ENCODE results near the gene GAP43. TPM values are rescaled to one million over a fixed set of nuclear protein-coding genes. Genes with fewer than 3 reads are reported as not detected.

The GAP43 gene
- total and polyA plus RNA-seq, 2 donors, result 0.42 to 0.68 TPM

DNA sequence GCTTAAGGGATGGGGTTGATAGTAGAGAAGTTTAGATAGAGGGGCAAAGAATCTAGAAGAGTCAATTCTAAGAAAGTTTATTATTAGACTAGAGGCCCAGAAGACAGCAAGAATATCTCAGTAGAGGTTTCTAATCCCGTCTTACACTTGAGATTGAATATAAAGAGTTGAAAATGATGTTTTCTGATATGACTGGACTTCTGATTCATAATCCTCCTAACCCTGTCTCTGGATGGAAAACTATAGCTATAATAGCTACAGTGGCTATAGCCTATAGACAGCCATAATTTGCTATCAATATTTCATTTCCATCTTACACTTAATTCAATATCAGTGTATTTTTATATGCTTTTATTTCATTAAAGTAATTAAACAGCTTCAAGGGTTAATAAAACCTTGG, 60.0 kb downstream of the GAP43 start:
- 95% methylated on average over 1 of the region's 1 CpG for WGBS
- no peak for DNase-seq (ENCODE audit: low read depth in 6 of 9, low spot score in 9 of 9)
- H3K36me3 ChIP-seq (ENCODE audit: control insufficient read depth in 2 of 2, insufficient read depth in 2 of 2, low read length in 1 of 2), result no peaks in the 10 kb centered on the region
- no peak overlapping the region for H3K27ac ChIP-seq (ENCODE audit: low read depth in 1 of 2, low read length in 1 of 2)
- H3K4me1 ChIP-seq (ENCODE audit: control insufficient read depth in 2 of 2, insufficient read depth in 2 of 2, low read length in 2 of 2), result no peaks in the 10 kb centered on the region
- H3K4me3 ChIP-seq (ENCODE audit: low read length in 2 of 2), result no peak overlapping the region
- no peaks in the 10 kb centered on the region for H3K27me3 ChIP-seq (ENCODE audit: control insufficient read depth in 2 of 2, insufficient read depth in 1 of 2, low read length in 1 of 2)
- H3K9me3 ChIP-seq (ENCODE audit: control insufficient read depth in 2 of 2, insufficient read depth in 1 of 2, low read length in 1 of 2), result no peaks in the 10 kb centered on the region

DNA sequence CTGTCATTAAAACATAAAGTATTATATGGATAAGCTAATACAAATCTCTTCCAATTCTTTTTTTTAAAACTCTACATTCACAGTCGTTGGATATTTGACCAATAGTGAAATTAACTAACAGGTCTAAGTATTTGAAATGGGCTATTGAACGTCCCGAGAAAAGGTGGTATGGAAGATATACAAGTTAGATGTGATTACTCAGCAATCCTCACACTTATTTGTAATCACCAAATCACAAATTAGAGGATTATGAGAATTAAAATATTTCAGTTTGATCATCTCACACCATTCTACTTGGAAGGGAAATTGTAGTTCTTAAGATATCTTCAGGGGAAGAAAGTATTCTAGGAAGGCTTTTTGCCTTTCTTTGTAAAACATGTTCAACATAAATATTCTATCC, 60.5 kb downstream of the GAP43 start:
- no peak for DNase-seq (ENCODE audit: low read depth in 6 of 9, low spot score in 9 of 9)
- WGBS, result 95% methylated on average over 3 of the region's 3 CpGs
- Histone ChIP-seq H3K36me3 (ENCODE audit: control insufficient read depth in 2 of 2, insufficient read depth in 2 of 2, low read length in 1 of 2) (no peaks in the 10 kb centered on the region), H3K27ac (ENCODE audit: low read depth in 1 of 2, low read length in 1 of 2) (no peak overlapping the region), H3K4me3 (ENCODE audit: low read length in 2 of 2) (no peak overlapping the region), H3K9me3 (ENCODE audit: control insufficient read depth in 2 of 2, insufficient read depth in 1 of 2, low read length in 1 of 2) (no peaks in the 10 kb centered on the region), H3K27me3 (ENCODE audit: control insufficient read depth in 2 of 2, insufficient read depth in 1 of 2, low read length in 1 of 2) (no peaks in the 10 kb centered on the region), H3K4me1 (ENCODE audit: control insufficient read depth in 2 of 2, insufficient read depth in 2 of 2, low read length in 2 of 2) (no peaks in the 10 kb centered on the region)

DNA sequence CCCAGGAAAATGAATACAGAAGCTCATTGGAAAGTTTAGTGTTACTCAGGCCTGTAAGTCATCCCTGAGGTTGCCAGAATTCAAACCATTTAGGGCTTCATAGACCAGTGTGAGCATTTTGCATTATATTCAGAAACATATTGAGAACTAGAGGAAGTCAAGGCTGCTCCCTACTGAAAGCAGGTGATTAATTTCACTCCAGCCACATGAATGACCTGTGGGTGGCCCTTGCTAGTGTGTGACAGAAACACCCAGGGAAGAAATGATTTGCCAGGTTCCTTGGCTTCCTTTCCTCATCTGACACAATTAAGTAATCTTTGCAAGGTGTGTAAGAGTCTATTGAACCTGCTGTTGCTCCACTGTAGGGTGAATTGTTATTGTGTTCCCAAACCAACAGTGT, 61.8 kb downstream of the GAP43 start:
- no peaks in the 10 kb centered on the region for H3K27me3 ChIP-seq (ENCODE audit: control insufficient read depth in 2 of 2, insufficient read depth in 1 of 2, low read length in 1 of 2)
- H3K27ac ChIP-seq (ENCODE audit: low read depth in 1 of 2, low read length in 1 of 2), result no peak overlapping the region
- H3K4me3 ChIP-seq (ENCODE audit: low read length in 2 of 2), result no peak overlapping the region
- H3K36me3 ChIP-seq (ENCODE audit: control insufficient read depth in 2 of 2, insufficient read depth in 2 of 2, low read length in 1 of 2), result no peaks in the 10 kb centered on the region
- no peaks in the 10 kb centered on the region for H3K4me1 ChIP-seq (ENCODE audit: control insufficient read depth in 2 of 2, insufficient read depth in 2 of 2, low read length in 2 of 2)
- DNase-seq (ENCODE audit: low read depth in 6 of 9, low spot score in 9 of 9), result no peak
- no peaks in the 10 kb centered on the region for H3K9me3 ChIP-seq (ENCODE audit: control insufficient read depth in 2 of 2, insufficient read depth in 1 of 2, low read length in 1 of 2)

DNA sequence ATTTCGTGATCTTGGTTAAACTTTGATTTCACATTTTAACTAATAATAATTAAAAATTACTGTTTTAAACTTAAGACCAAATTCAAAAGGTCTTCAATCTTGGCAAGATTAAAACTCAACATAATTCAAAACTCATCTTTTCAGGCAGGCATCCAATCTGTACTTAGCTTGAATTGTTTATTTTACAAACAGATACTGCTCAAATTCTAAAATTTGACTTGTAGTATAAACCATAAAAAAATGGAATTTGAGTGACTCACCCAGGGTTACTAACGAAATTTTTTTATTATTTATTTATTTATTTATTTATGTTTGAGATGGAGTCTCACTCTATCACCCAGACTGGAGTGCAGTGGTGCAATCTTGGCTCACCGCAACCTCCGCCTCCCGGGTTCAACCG, 64.4 kb downstream of the GAP43 start:
- H3K9me3 ChIP-seq (ENCODE audit: control insufficient read depth in 2 of 2, insufficient read depth in 1 of 2, low read length in 1 of 2), result no peaks in the 10 kb centered on the region
- 93% methylated on average over 6 of the region's 6 CpGs for WGBS
- no peaks in the 10 kb centered on the region for H3K27me3 ChIP-seq (ENCODE audit: control insufficient read depth in 2 of 2, insufficient read depth in 1 of 2, low read length in 1 of 2)
- H3K4me3 ChIP-seq (ENCODE audit: low read length in 2 of 2), result no peak overlapping the region
- no peak for DNase-seq (ENCODE audit: low read depth in 6 of 9, low spot score in 9 of 9)
- no peaks in the 10 kb centered on the region for H3K36me3 ChIP-seq (ENCODE audit: control insufficient read depth in 2 of 2, insufficient read depth in 2 of 2, low read length in 1 of 2)
- no peaks in the 10 kb centered on the region for H3K4me1 ChIP-seq (ENCODE audit: control insufficient read depth in 2 of 2, insufficient read depth in 2 of 2, low read length in 2 of 2)
- no peak overlapping the region for H3K27ac ChIP-seq (ENCODE audit: low read depth in 1 of 2, low read length in 1 of 2)

DNA sequence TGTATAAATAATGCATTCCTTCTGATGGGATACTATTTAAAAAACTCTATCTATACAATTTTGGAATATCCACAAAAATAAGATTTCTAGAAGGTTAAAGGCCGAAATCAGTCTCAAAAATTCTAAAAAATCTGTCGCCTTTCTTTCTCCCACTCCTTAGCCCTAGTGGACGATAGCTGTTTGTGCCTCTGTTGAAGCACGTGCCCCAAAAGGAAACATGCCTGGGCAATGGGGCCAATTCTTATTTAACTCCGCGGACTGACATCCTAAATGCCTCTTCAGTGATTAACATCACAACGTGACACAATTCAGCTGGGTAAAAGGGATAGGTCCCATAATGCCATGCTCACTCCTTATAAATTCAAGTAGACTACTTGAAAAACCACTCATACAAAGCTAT, 65.1 kb downstream of the GAP43 start:
- Histone ChIP-seq H3K4me3 (ENCODE audit: low read length in 2 of 2) (no peak overlapping the region), H3K27me3 (ENCODE audit: control insufficient read depth in 2 of 2, insufficient read depth in 1 of 2, low read length in 1 of 2) (no peaks in the 10 kb centered on the region), H3K27ac (ENCODE audit: low read depth in 1 of 2, low read length in 1 of 2) (no peak overlapping the region), H3K4me1 (ENCODE audit: control insufficient read depth in 2 of 2, insufficient read depth in 2 of 2, low read length in 2 of 2) (no peaks in the 10 kb centered on the region), H3K36me3 (ENCODE audit: control insufficient read depth in 2 of 2, insufficient read depth in 2 of 2, low read length in 1 of 2) (no peaks in the 10 kb centered on the region), H3K9me3 (ENCODE audit: control insufficient read depth in 2 of 2, insufficient read depth in 1 of 2, low read length in 1 of 2) (no peaks in the 10 kb centered on the region)
- 95% methylated on average over 7 of the region's 7 CpGs for WGBS
- DNase-seq (ENCODE audit: low read depth in 6 of 9, low spot score in 9 of 9), result no peak

DNA sequence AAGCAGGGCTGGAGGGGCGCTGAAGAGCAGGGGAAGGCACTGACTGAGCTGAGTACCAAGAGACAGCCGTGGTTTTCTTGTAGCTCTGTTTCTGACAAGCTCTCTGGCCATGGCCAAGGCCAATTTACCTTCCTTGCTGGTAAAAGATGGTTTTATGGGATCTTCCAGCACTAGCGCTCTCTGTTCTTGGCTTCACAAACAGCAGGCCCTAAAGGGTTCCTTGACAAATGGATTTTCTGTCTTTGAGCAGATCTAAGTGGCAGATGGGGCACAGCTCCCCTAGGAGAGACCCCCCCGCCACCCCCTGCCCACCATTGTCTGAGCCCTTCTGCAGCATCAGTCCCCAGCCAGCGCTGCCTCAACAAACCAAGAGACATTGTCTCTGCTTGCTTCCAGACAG, 66.6 kb downstream of the GAP43 start:
- Histone ChIP-seq H3K4me3 (ENCODE audit: low read length in 2 of 2) (no peak overlapping the region), H3K4me1 (ENCODE audit: control insufficient read depth in 2 of 2, insufficient read depth in 2 of 2, low read length in 2 of 2) (no peaks in the 10 kb centered on the region), H3K27ac (ENCODE audit: low read depth in 1 of 2, low read length in 1 of 2) (no peak overlapping the region), H3K9me3 (ENCODE audit: control insufficient read depth in 2 of 2, insufficient read depth in 1 of 2, low read length in 1 of 2) (no peaks in the 10 kb centered on the region), H3K36me3 (ENCODE audit: control insufficient read depth in 2 of 2, insufficient read depth in 2 of 2, low read length in 1 of 2) (no peaks in the 10 kb centered on the region), H3K27me3 (ENCODE audit: control insufficient read depth in 2 of 2, insufficient read depth in 1 of 2, low read length in 1 of 2) (no peaks in the 10 kb centered on the region)
- 92% methylated on average over 5 of the region's 5 CpGs for WGBS
- DNase-seq (ENCODE audit: low read depth in 6 of 9, low spot score in 9 of 9), result no peak

DNA sequence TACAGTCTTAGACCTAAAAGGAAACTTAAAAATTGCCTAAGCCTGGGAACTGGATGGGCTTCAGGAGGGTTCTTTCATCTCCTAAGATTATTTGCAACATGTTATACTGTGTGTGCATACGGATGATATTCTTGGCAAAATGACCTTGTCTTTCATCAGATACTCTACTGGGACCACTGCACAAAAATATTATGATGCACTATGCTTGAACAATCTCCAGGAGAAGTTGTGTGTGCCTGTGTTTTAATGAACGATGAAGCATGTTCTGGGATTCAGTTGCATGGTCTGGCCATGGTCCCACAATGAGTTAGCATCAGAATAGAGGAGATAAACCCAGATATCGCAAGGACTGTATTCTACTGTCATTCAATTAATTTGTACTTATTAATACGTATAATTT, 68.7 kb downstream of the GAP43 start:
- DNase-seq (ENCODE audit: low read depth in 6 of 9, low spot score in 9 of 9), result no peak
- WGBS, result 89% methylated on average over 4 of the region's 4 CpGs

DNA sequence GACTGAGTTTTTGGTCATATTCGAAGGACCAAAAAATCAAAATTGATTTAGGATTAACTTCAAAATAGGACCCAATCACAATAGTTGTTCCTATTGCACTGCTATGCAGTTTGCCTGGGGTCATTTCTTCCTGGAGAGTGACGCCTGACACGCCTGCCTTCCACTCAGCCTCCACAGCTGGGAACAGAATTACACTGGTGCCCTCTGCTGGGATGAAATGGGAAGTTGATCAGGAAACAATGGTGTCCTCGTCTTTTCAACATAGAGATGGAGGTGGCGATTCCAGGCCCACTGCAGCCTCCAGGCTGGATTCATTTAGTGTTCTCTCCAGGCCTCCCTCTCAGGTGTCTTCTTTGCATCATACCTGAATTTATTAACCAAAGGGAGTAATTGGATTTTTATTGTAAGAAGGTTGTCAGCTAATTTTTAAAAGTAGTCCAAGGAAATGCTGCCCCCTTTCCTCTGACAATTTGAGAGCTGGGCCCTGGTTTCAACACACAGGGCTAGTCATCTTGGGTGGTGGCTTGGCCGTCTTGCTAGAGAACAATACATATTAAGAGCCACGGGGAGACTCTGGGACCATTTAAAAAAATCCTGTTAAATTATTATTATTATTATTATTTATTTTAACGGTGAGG, 69.7 kb downstream of the GAP43 start:
- WGBS, result 31% methylated on average over 8 of the region's 8 CpGs
- Histone ChIP-seq H3K9me3 (ENCODE audit: control insufficient read depth in 2 of 2, insufficient read depth in 1 of 2, low read length in 1 of 2) (no peaks in the 10 kb centered on the region), H3K27ac (ENCODE audit: low read depth in 1 of 2, low read length in 1 of 2) (no peak overlapping the region), H3K36me3 (ENCODE audit: control insufficient read depth in 2 of 2, insufficient read depth in 2 of 2, low read length in 1 of 2) (no peaks in the 10 kb centered on the region), H3K4me3 (ENCODE audit: low read length in 2 of 2) (no peak overlapping the region), H3K27me3 (ENCODE audit: control insufficient read depth in 2 of 2, insufficient read depth in 1 of 2, low read length in 1 of 2) (no peaks in the 10 kb centered on the region), H3K4me1 (ENCODE audit: control insufficient read depth in 2 of 2, insufficient read depth in 2 of 2, low read length in 2 of 2) (no peaks in the 10 kb centered on the region)
- DNase-seq (ENCODE audit: low read depth in 6 of 9, low spot score in 9 of 9), result peak; percentile 8 to 76 (median 39)

More for the DNA sequence above, 68.7 kb downstream of the GAP43 start:
- Histone ChIP-seq H3K27me3 (ENCODE audit: control insufficient read depth in 2 of 2, insufficient read depth in 1 of 2, low read length in 1 of 2) (no peaks in the 10 kb centered on the region), H3K27ac (ENCODE audit: low read depth in 1 of 2, low read length in 1 of 2) (no peak overlapping the region), H3K9me3 (ENCODE audit: control insufficient read depth in 2 of 2, insufficient read depth in 1 of 2, low read length in 1 of 2) (no peaks in the 10 kb centered on the region), H3K4me1 (ENCODE audit: control insufficient read depth in 2 of 2, insufficient read depth in 2 of 2, low read length in 2 of 2) (no peaks in the 10 kb centered on the region), H3K36me3 (ENCODE audit: control insufficient read depth in 2 of 2, insufficient read depth in 2 of 2, low read length in 1 of 2) (no peaks in the 10 kb centered on the region), H3K4me3 (ENCODE audit: low read length in 2 of 2) (no peak overlapping the region)

DNA sequence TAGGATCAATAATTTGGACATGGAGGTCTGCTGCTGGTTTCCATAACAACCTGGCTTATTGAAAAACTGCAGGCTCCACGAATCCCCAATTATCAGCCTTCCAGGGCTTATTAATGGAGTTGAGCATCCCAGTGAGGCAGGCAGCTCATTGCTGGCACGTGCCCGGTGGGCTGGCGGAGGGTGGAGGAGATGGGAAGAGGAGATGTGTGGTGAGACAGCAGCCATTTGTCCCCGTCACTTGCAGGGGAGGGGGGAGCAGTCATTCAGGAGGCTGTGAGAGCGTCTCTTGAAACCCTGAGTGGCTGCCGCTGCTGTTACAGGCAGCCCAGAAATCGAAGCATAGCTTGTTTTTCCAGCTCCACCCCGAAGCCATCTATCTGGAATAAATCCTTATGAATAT, 70.6 kb downstream of the GAP43 start:
- no peak overlapping the region for H3K27ac ChIP-seq (ENCODE audit: low read depth in 1 of 2, low read length in 1 of 2)
- no peak overlapping the region for H3K4me3 ChIP-seq (ENCODE audit: low read length in 2 of 2)
- H3K27me3 ChIP-seq (ENCODE audit: control insufficient read depth in 2 of 2, insufficient read depth in 1 of 2, low read length in 1 of 2), result no peaks in the 10 kb centered on the region
- no peak for DNase-seq (ENCODE audit: low read depth in 6 of 9, low spot score in 9 of 9)
- no peaks in the 10 kb centered on the region for H3K9me3 ChIP-seq (ENCODE audit: control insufficient read depth in 2 of 2, insufficient read depth in 1 of 2, low read length in 1 of 2)
- H3K36me3 ChIP-seq (ENCODE audit: control insufficient read depth in 2 of 2, insufficient read depth in 2 of 2, low read length in 1 of 2), result no peaks in the 10 kb centered on the region
- no peaks in the 10 kb centered on the region for H3K4me1 ChIP-seq (ENCODE audit: control insufficient read depth in 2 of 2, insufficient read depth in 2 of 2, low read length in 2 of 2)
- WGBS, result 83% methylated on average over 9 of the region's 9 CpGs

DNA sequence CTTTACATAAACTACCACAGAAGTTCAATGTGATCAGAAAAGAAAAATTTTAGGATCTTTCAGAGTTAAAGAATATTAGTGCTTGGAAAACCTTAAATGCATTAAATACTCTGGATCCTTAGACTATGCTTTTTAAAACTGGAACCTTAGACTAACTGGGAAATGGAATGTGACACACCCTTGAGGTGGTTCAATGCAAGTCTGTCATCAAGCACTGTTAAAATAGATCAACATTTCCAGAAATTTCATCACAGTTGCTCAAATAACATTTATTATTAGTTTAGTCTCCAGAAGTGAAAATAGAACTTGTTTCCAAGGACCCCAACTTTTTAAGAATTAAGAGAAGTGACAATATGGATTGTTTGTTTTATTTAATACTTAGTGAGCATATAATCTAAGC, 71.8 kb downstream of the GAP43 start:
- no peaks in the 10 kb centered on the region for H3K4me1 ChIP-seq (ENCODE audit: control insufficient read depth in 2 of 2, insufficient read depth in 2 of 2, low read length in 2 of 2)
- no peaks in the 10 kb centered on the region for H3K9me3 ChIP-seq (ENCODE audit: control insufficient read depth in 2 of 2, insufficient read depth in 1 of 2, low read length in 1 of 2)
- no peak overlapping the region for H3K27ac ChIP-seq (ENCODE audit: low read depth in 1 of 2, low read length in 1 of 2)
- no peak overlapping the region for H3K4me3 ChIP-seq (ENCODE audit: low read length in 2 of 2)
- no peaks in the 10 kb centered on the region for H3K27me3 ChIP-seq (ENCODE audit: control insufficient read depth in 2 of 2, insufficient read depth in 1 of 2, low read length in 1 of 2)
- no peaks in the 10 kb centered on the region for H3K36me3 ChIP-seq (ENCODE audit: control insufficient read depth in 2 of 2, insufficient read depth in 2 of 2, low read length in 1 of 2)
- no peak for DNase-seq (ENCODE audit: low read depth in 6 of 9, low spot score in 9 of 9)
